Prostate gland (tissue), 2 donors: Measurements from ENCODE around the gene SLC2A2. TPM values are rescaled to one million over a fixed set of nuclear protein-coding genes. Genes with fewer than 3 reads are reported as not detected.

Experiments used
- DNase-seq: peaks from one replicate; pipeline ENCODE4 v3.0.0-alpha.2; 2019; ENCODE audit warnings: low spot score
- H3K27ac ChIP-seq, 2 donors: fragments of 200-600 bp; sonication (generic); 2 replicates each; pipeline ENCODE4 v1.5.1; 2017 to 2019
- H3K27me3 ChIP-seq: fragments of 200-600 bp; sonication (generic); replicated peaks from 2 replicates; pipeline ENCODE4 v1.5.1; 2019; ENCODE audit not compliant: insufficient read depth
- H3K36me3 ChIP-seq, 2 donors: fragments of 200-600 bp; sonication (generic); 1 replicate in 1 of 2; 2 replicates in 1 of 2; pipeline versions ENCODE4 v1.5.1 to v1.8.1; 2017 to 2019
- H3K4me1 ChIP-seq: fragments of 200-600 bp; sonication (generic); replicated peaks from 2 replicates; pipeline ENCODE4 v1.5.1; 2019
- H3K4me3 ChIP-seq, 2 donors: fragments of 200-600 bp; sonication (generic); 2 replicates each; pipeline ENCODE4 v1.5.1; 2017 to 2019
- H3K9me3 ChIP-seq: fragments of 200-600 bp; sonication (generic); 2 replicates; pipeline ENCODE4 v1.5.1; 2017
- CTCF ChIP-seq, 4 experiments: fragments of 200-600 bp in 2 of 4; fragments of 450-650 bp in 2 of 4; sonication (generic) in 2 of 4; IDR thresholded peaks; 1 replicate in 3 of 4; 2 replicates in 1 of 4; pipeline ENCODE4 v1.5.1; 2016 to 2019; ENCODE audit warnings: antibody characterized with exemption in 4 of 4, mild to moderate bottlenecking in 2 of 4, moderate library complexity in 2 of 4
- POLR2A ChIP-seq: fragments of 450-650 bp; IDR thresholded peaks from one replicate; pipeline ENCODE4 v1.6.1; 2016; ENCODE audit warnings: antibody characterized with exemption, mild to moderate bottlenecking
- POLR2AphosphoS5 ChIP-seq: sonication (generic); formaldehyde crosslinking; IDR thresholded peaks from one replicate; pipeline ENCODE4 v1.6.1; 2017; ENCODE audit warnings: antibody characterized with exemption
- WGBS: methylation state at CpG from one replicate; pipeline ENCODE4 v1.1.5; 2018; 5-methylcytosine and 5-hydroxymethylcytosine counted together
- intact Hi-C: fragments of 100-400 bp; cut with DNase I; formaldehyde crosslinking; loops from one replicate; pipeline ENCODE4 v1.14.2; 2022
- total RNA-seq, 2 donors: library from RNA; depleted of rRNA; stranded (reverse); fragments of >200 nt; gene quantifications; one replicate each; pipeline ENCODE4 v1.1.0, GENCODE V29; 2016

Gene SLC2A2
- total RNA-seq, 2 donors from 2014 or later: not detected

- H3K27me3 ChIP-seq: no peaks in the 10 kb centered on the region
- no peak for DNase-seq
- H3K27ac ChIP-seq: no peak overlapping the region
- intact Hi-C loops: no loop called here
- no peaks in the 10 kb centered on the region for H3K9me3 ChIP-seq
- WGBS: 36% methylated on average over 4 of the region's 4 CpGs
- TF ChIP-seq POLR2A (no peak), POLR2AphosphoS5 (no peak), CTCF (IDR thresholded peaks at IDR 0.05) (no peak)
- no peaks in the 10 kb centered on the region for H3K36me3 ChIP-seq
- no peaks in the 10 kb centered on the region for H3K4me1 ChIP-seq
- no peak overlapping the region for H3K4me3 ChIP-seq
Observed at GRCh38 chr3:171046760-171047159, 20.2 kb upstream of the SLC2A2 start.

- no peak for TF ChIP-seq POLR2AphosphoS5
- no peak for TF ChIP-seq POLR2A
- TF ChIP-seq CTCF (IDR thresholded peaks at IDR 0.05): no peak
- H3K27ac ChIP-seq: no peak overlapping the region
- H3K36me3 ChIP-seq: no peaks in the 10 kb centered on the region
- H3K9me3 ChIP-seq: no peaks in the 10 kb centered on the region
- no peaks in the 10 kb centered on the region for H3K4me1 ChIP-seq
- intact Hi-C loops: no loop called here
- H3K27me3 ChIP-seq: no peaks in the 10 kb centered on the region
- no peak for DNase-seq
- no peak overlapping the region for H3K4me3 ChIP-seq
- WGBS: 83% methylated on average over 14 of the region's 14 CpGs
Observed at GRCh38 chr3:171044835-171045793, 18.6 kb upstream of the SLC2A2 start.

GRCh38 chr3:171044384-171044783 lies 17.9 kb upstream of the SLC2A2 start:
- no peak overlapping the region for H3K27ac ChIP-seq
- no peaks in the 10 kb centered on the region for H3K36me3 ChIP-seq
- 47% methylated on average over 1 of the region's 1 CpG for WGBS
- intact Hi-C loops: no loop called here
- no peaks in the 10 kb centered on the region for H3K9me3 ChIP-seq
- no peak overlapping the region for H3K4me3 ChIP-seq
- no peaks in the 10 kb centered on the region for H3K4me1 ChIP-seq
- DNase-seq: no peak
- no peaks in the 10 kb centered on the region for H3K27me3 ChIP-seq
- TF ChIP-seq POLR2AphosphoS5: no peak
- no peak for TF ChIP-seq POLR2A

DNA sequence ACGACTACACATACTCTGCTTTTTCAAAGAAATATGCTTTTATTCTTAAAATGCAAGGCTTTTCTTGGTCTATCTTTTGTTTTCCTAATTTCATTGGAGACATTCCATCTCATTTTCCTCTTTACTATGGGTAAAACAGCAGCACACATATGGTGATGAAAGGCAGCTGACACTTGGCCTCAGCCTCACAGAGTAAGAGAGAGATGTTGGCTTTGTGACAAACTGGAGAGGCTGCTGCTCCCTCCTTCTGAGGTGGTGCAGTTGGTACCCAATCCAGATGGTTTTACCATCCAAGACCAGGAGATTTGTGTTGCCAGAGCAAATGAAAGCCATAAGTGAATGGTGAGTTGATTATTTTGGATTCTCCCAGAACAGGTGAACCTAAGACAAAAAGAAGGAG lies 13.2 kb upstream of the SLC2A2 start:
- H3K4me3 ChIP-seq: no peak overlapping the region
- no peak for DNase-seq
- no peaks in the 10 kb centered on the region for H3K9me3 ChIP-seq
- WGBS: 65% methylated on average over 1 of the region's 1 CpG
- no peaks in the 10 kb centered on the region for H3K36me3 ChIP-seq
- no peak overlapping the region for H3K27ac ChIP-seq
- no peak for TF ChIP-seq POLR2A
- TF ChIP-seq CTCF (IDR thresholded peaks at IDR 0.05): no peak
- no peak for TF ChIP-seq POLR2AphosphoS5
- H3K4me1 ChIP-seq: no peaks in the 10 kb centered on the region
- intact Hi-C loops: no loop called here
- H3K27me3 ChIP-seq: no peaks in the 10 kb centered on the region

- WGBS: 19% methylated on average over 1 of the region's 1 CpG
- DNase-seq: no peak
- no peak for TF ChIP-seq POLR2AphosphoS5
- no peak for TF ChIP-seq POLR2A
- TF ChIP-seq CTCF (IDR thresholded peaks at IDR 0.05): no peak
- intact Hi-C loops: no loop called here
- H3K9me3 ChIP-seq: no peaks in the 10 kb centered on the region
- H3K4me1 ChIP-seq: no peaks in the 10 kb centered on the region
- no peaks in the 10 kb centered on the region for H3K27me3 ChIP-seq
- no peak overlapping the region for H3K4me3 ChIP-seq
- H3K27ac ChIP-seq: no peak overlapping the region
- H3K36me3 ChIP-seq: no peaks in the 10 kb centered on the region
Observed at GRCh38 chr3:171038342-171038741, 11.8 kb upstream of the SLC2A2 start.
